Choroid plexus epithelial cell (primary cell): ENCODE measurements around the gene CREB3.

Experiments
- DNase-seq: peaks from one replicate; pipeline ENCODE4 v3.0.0-alpha.2; 2010; ENCODE audit warnings: low read depth
- H3K4me3 ChIP-seq: 2 replicates; pipeline ENCODE4 v1.5.1; 2011; ENCODE audit warnings: low read depth, mild to moderate bottlenecking, control low read depth, low read length, moderate library complexity
- TF ChIP-seq, protein P1 (sequence below): conservative IDR thresholded peaks from 2 replicates; pipeline ENCODE4 v1.5.1; 2011; ENCODE audit warnings: low read depth, mild to moderate bottlenecking, control low read depth, inconsistent platforms, low read length, moderate library complexity

CREB3 gene

GRCh38 chr9:35702696-35703095, 29.8 kb upstream of the CREB3 start:
- H3K4me3 ChIP-seq, result no peak overlapping the region
- no peak for DNase-seq
- TF ChIP-seq, protein P1, sequence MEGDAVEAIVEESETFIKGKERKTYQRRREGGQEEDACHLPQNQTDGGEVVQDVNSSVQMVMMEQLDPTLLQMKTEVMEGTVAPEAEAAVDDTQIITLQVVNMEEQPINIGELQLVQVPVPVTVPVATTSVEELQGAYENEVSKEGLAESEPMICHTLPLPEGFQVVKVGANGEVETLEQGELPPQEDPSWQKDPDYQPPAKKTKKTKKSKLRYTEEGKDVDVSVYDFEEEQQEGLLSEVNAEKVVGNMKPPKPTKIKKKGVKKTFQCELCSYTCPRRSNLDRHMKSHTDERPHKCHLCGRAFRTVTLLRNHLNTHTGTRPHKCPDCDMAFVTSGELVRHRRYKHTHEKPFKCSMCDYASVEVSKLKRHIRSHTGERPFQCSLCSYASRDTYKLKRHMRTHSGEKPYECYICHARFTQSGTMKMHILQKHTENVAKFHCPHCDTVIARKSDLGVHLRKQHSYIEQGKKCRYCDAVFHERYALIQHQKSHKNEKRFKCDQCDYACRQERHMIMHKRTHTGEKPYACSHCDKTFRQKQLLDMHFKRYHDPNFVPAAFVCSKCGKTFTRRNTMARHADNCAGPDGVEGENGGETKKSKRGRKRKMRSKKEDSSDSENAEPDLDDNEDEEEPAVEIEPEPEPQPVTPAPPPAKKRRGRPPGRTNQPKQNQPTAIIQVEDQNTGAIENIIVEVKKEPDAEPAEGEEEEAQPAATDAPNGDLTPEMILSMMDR, result no peak

DNA sequence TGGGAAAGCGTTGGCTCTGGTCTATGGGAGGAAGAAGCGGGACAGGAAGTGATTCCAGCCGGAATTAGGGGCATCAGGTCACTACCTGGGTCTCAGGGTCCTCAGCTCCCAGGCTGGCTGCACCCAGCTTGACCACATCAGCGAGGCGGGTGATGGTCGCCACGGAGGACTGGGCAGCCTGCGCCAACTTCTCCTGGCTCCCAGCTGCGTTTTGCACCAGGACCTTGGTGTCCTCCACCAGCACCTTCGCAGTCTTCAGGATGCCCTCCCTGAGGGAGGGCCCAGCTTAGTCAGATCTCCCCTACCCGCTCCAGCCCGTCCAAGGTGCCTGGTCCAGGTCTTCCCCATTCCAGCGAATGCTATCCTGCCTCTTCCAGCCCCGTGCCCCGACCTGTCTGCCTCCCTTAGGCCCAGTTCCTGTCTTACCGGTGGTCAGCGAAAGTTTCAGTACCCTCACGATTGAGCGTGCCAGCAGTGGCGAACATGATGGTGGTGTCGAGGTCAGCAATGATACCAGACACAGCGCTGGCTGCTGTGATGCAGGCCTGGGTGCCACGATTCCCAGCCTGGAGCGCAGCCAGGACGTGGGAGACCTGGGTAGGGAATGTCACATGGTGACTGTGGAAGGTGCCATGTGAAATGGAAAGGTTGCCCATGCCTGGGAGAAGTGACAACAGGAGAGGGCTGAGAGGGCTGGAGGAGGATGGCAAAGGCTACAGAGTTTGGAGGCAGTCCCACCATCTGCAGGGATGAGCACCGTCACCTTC, 28.4 kb upstream of the CREB3 start:
- TF ChIP-seq, protein P1, result no peak
- no peak for DNase-seq
- no peak overlapping the region for H3K4me3 ChIP-seq

GRCh38 chr9:35705372-35705771, 27.1 kb upstream of the CREB3 start:
- DNase-seq, result no peak
- TF ChIP-seq, protein P1, result no peak
- no peak overlapping the region for H3K4me3 ChIP-seq

DNA sequence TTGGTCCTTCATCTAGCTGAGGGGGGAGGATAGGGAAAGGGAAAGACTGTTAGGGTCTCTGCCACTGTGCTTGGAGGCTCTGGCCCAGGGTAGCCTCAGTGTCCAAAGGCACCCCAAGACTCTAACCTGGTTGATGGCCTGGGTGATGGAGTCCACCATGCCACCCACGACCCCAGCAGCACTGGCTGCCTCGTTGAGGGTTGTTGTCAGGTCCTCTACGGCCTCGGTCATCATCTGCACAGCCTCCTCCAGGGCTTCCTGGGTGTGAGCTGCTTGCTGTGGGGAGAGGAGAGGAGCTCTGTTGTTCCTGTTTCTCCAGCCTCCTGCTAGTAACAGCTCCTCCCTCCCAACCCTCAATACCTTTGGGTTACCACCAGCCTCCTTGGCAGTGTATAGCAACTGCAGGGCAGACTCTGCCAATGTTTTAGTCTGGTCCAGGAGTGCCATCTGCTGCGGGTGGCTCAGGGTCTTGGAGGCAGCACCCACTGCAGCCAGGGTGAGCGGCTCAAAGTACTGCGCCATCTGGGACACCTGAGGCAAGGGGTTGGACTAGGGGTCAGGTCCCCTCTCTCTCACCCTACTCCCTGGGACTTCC, 26.5 kb upstream of the CREB3 start:
- TF ChIP-seq, protein P1, result no peak
- no peak overlapping the region for H3K4me3 ChIP-seq
- no peak for DNase-seq

DNA sequence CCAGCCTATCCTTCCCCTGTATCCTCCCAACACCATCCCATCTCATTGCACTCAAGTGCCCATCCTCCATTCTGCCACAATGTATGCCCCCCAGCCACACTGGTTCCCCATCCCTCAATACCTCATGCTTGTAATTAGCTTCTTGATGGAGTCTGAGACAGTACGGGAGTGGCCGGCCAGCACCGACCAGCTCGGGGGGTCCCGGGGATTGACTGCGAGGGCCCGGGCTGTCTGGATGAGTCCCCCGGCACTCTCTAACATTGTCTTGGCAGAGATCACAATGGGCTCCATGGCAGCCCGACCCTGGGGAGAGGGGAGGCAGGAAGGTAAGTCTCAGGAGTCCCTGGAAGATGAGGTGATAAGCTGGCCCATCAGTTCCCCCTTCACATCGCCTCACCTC, 25.5 kb upstream of the CREB3 start:
- DNase-seq, result no peak
- TF ChIP-seq, protein P1, result no peak
- no peak overlapping the region for H3K4me3 ChIP-seq

DNA sequence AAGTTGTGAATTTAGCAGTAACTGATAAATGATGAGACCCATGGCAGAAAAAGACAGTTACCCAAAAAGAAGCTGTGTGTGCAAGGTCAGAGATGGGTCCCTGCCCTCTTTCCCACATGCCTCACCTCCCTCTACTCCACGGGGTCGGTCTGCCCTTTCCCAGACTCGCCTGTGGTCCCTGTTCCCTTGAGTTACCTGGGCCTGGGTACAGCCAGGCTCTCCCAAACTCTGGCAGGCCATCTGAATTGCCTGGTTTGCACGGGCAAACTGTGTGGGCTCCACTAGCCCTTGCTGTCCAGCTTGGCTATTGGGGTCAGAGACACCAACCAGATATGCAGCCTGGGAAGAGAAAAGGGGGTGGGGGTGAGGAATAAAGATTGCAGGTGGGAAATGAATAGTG, 24.3 kb upstream of the CREB3 start:
- TF ChIP-seq, protein P1, result no peak
- no peak for DNase-seq
- no peak overlapping the region for H3K4me3 ChIP-seq
